GM12864 (cell line): ENCODE results near the gene ZNF771.
A peak's percentile ranks its signal among the peaks of the same experiment; 100 is the strongest.

Experiments
- DNase-seq: peaks from one replicate; pipeline ENCODE4 v3.0.0-alpha.2; 2011; ENCODE audit warnings: low read depth
- H3K4me3 ChIP-seq: 2 replicates; pipeline ENCODE4 v1.5.1; 2011; ENCODE audit warnings: mild to moderate bottlenecking, low read depth, low read length, control low read depth
- CTCF ChIP-seq: IDR thresholded peaks from 2 replicates; pipeline ENCODE4 v1.5.1; 2011; ENCODE audit warnings: low read depth, mild to moderate bottlenecking, moderate library complexity, low read length, control low read depth, inconsistent platforms; ENCODE audit errors: missing control alignments

The ZNF771 gene

DNA sequence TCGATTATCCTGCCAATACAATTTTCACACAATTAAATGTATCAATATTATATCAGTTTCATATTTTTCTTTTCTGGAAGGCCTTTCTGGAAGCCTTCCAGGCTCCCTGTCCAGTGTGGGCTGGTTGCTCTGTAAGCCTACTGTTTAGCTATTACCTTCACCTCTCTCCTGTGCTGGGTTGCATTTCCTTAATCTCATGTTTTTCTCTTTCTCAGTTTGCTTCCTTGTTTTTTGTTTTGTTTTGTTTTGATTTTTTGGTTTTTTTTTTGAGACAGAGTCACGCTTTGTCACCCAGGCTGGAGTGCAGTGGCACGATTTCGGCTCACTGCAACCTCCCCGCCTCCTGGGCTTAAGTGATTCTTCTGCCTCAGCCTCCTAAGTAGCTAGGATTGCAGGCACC is 31.4 kb downstream of the ZNF771 start:
- H3K4me3 ChIP-seq: no peak overlapping the region
- no peak for TF ChIP-seq CTCF
- no peak for DNase-seq

DNA sequence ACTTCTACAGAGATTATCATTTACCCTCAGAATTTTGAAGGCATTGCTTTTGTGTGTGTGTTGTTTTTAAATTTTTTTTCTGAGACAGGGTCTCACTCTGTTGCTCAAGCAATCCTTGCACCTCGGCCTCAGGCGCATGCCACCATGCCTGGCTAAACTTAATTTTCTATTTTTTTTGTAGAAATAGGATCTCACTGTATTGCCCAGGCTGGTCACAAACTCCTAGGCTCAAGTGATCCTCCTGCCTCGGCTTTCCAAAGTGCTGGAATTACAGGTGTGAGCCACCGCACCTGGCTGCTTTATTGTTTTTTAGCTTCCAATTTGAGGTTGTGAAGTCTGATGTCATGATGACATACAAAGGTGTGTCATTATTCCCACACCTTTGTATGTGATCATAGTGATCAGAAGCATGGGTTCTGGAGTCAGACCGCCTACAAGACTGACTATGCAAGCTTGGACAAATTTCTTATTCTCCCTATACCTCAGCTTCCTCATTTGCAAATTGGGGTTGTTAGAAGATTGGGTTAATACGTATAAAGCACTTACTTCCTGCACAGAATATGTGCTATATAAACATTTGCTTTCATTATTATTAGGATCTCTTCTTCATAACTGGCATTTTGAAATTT is 32.4 kb downstream of the ZNF771 start:
- no peak for DNase-seq
- no peak for TF ChIP-seq CTCF
- H3K4me3 ChIP-seq: no peak overlapping the region

DNA sequence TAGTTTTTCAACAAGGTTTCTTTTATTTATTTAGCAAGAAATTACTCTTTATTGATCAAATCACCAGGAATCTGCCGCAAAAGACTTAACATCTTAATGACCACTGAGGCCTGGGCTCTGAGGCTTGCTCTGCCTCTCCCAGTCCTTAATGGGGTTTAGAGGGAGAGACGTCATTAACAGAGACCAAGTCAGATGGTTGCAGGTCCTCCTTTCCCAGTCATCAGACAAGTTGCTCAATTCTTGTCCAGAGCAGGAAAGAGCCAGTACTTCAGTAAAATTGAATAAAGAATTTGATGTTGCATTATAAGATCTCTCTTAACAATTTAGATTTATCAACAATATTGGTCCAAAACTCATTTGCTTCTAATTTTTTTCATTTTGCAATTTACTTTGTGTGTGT is 36.2 kb downstream of the ZNF771 start:
- no peak for DNase-seq
- no peak for TF ChIP-seq CTCF
- H3K4me3 ChIP-seq: no peak overlapping the region

DNA sequence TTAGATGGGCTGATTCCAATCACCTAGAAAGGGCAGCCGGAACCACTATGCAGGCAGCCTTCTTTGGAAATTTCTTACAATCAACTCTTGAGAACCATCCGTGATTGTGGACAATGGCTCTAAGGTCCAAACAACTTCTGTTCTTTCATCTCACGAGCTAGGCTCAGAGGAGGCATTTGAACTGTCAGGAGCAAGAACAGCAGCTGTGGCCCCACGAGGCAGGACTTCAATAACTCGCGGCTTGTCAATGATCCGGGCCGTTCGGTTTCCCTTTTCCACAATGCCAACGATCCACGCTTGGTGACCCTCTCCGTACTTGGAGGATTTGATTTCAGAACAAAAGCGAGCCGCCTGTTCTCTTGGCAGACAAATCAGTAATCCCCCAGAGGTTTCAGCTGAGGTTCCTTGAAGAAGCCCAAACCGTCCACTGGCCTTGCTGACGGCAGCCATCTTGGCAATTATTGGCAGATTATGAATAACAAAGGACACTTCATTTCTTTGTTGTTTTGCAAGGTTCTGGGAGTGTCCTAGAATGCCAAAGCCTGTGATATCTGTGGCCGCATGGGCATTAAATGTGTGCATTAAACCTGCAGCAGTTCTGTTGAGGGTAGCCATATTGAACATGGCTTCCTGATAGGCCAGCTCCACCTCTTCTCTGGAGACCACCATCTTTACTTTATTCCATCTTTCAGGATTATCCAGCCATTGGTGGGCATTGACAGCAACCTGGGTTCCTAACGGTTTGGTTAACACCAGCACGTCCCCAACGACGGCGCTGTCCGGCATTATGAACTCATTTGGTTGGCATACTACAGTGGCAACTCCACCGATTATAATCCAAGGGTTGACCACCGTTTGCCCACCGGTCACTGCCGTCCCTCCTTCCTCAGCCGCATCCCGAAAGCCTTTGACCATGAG is 37.1 kb downstream of the ZNF771 start:
- TF ChIP-seq CTCF: no peak
- peak overlapping the region; percentile 95 for H3K4me3 ChIP-seq
- no peak for DNase-seq

- peak overlapping the region; percentile 95 for H3K4me3 ChIP-seq
- DNase-seq: no peak
- TF ChIP-seq CTCF: no peak
Observed at GRCh38 chr16:30445149-30445407, 37.7 kb downstream of the ZNF771 start.

GRCh38 chr16:30445408-30446202 is 38.2 kb downstream of the ZNF771 start, which contains the start of gene SEPHS2:
Gene SEPHS2 (minus strand): TSS chr16:30445874. CDS start chr16:30445727, 147 bp downstream.
- TF ChIP-seq CTCF: peak; percentile 49

More at GRCh38 chr16:30445408-30446202, 38.2 kb downstream of the ZNF771 start, which contains the start of gene SEPHS2:
- peak within 1 kb of the TSS; percentile 95 for H3K4me3 ChIP-seq
- peak; percentile 96 for DNase-seq
